H1 (cell line): ENCODE data around the gene FNDC5. TPM values are rescaled to one million over a fixed set of nuclear protein-coding genes. Genes with fewer than 3 reads are reported as not detected.

Source experiments
- CTCF ChIA-PET: fragments of 300-600 bp; sonication (Branson Sonifier 250); formaldehyde crosslinking; loops from one replicate; lab custom pipeline; 2021; ENCODE audit not compliant: partially characterized antibody; lab: Charles Lee
- POLR2A ChIA-PET: fragments of 300-600 bp; sonication (Branson Sonifier 250); formaldehyde crosslinking; loops from one replicate; lab custom pipeline; 2021; ENCODE audit warnings: inconsistent platforms; ENCODE audit not compliant: partially characterized antibody; lab: Charles Lee
- DNase-seq, 2 experiments: peaks; one replicate each; pipeline versions ENCODE4 v3.0.0 to v3.0.0-alpha.2; 2010 to 2022; ENCODE audit warnings: low spot score in 2 of 2, low read depth in 1 of 2, mixed read lengths in 1 of 2
- FAIRE-seq: peaks from 2 replicates; lab custom pipeline; 2011; peaks lifted over from hg19 to GRCh38; lab: Jason Lieb, UNC
- H2AFZ ChIP-seq: 2 replicates; pipeline ENCODE4 v1.8.1; 2012; ENCODE audit warnings: low read length, inconsistent platforms
- H2AK5ac ChIP-seq: 2 replicates; pipeline ENCODE4 v1.6.1; 2013; ENCODE audit warnings: low read depth, low read length
- H2BK120ac ChIP-seq: replicated peaks from 2 replicates; pipeline ENCODE3; 2013; ENCODE audit warnings: low read depth, low read length, inconsistent platforms
- H2BK12ac ChIP-seq: 2 replicates; pipeline ENCODE4 v1.6.1; 2013; ENCODE audit warnings: low read depth, low read length
- H2BK15ac ChIP-seq: 2 replicates; pipeline ENCODE4 v1.6.1; 2013; ENCODE audit warnings: low read length
- H2BK20ac ChIP-seq: 2 replicates; pipeline ENCODE4 v1.6.1; 2013; ENCODE audit warnings: low read length
- H2BK5ac ChIP-seq: 2 replicates; pipeline ENCODE4 v1.6.1; 2013; ENCODE audit warnings: low read depth, low read length
- H3K14ac ChIP-seq: 2 replicates; pipeline ENCODE4 v1.6.1; 2013; ENCODE audit warnings: inconsistent platforms; ENCODE audit not compliant: insufficient read length
- H3K18ac ChIP-seq: 2 replicates; pipeline ENCODE4 v1.6.1; 2013; ENCODE audit warnings: low read length; ENCODE audit errors: extremely low read depth
- H3K23ac ChIP-seq: 2 replicates; pipeline ENCODE4 v1.6.1; 2013; ENCODE audit warnings: inconsistent platforms; ENCODE audit not compliant: insufficient read length
- H3K23me2 ChIP-seq: 2 replicates; pipeline ENCODE4 v1.6.1; 2013; ENCODE audit warnings: low read depth, low read length
- H3K27ac ChIP-seq: 2 replicates; pipeline ENCODE4 v1.6.1; 2011; ENCODE audit warnings: low read depth, low read length, inconsistent platforms
- H3K27me3 ChIP-seq, 4 experiments: replicated peaks in 1 of 4; 1 replicate in 1 of 4; 2 replicates in 3 of 4; pipeline versions ENCODE4 v1.6.1 to v1.8.1; 2011 to 2013; ENCODE audit warnings: low read length in 3 of 4, mild to moderate bottlenecking in 3 of 4, inconsistent platforms in 2 of 4, mixed read lengths in 2 of 4, moderate library complexity in 1 of 4; ENCODE audit not compliant: control insufficient read depth in 3 of 4, insufficient read depth in 3 of 4; ENCODE audit errors: extremely low read depth in 1 of 4
- H3K36me3 ChIP-seq, 4 experiments: 2 replicates each; pipeline versions ENCODE4 v1.6.1 to v1.8.1; 2011 to 2013; ENCODE audit warnings: mild to moderate bottlenecking in 4 of 4, low read length in 3 of 4, moderate library complexity in 2 of 4, control low read depth in 1 of 4, inconsistent platforms in 1 of 4; ENCODE audit not compliant: insufficient read depth in 4 of 4, control insufficient read depth in 2 of 4
- H3K4ac ChIP-seq: replicated peaks from 2 replicates; pipeline ENCODE3; 2013; ENCODE audit warnings: low read length, low read depth, mixed read lengths, inconsistent platforms; ENCODE audit not compliant: insufficient read length
- H3K4me1 ChIP-seq, 4 experiments: replicated peaks in 1 of 4; 1 replicate in 1 of 4; 2 replicates in 3 of 4; pipeline versions ENCODE4 v1.6.1 to v1.8.1; 2011 to 2013; ENCODE audit warnings: low read length in 3 of 4, inconsistent platforms in 2 of 4, mixed read lengths in 1 of 4; ENCODE audit not compliant: insufficient read depth in 4 of 4, control insufficient read depth in 3 of 4
- H3K4me2 ChIP-seq, 2 experiments: 2 replicates each; pipeline versions ENCODE4 v1.6.1 to v1.8.1; 2011 to 2013; ENCODE audit warnings: low read depth in 2 of 2, low read length in 2 of 2, control low read depth in 1 of 2, inconsistent platforms in 1 of 2, mild to moderate bottlenecking in 1 of 2; ENCODE audit not compliant: insufficient read depth in 1 of 2
- H3K4me3 ChIP-seq, 4 experiments: fragments of 200-600, 300-600 bp in 1 of 4; sonication (generic), shearing (Covaris generic), sonication (Bioruptor Twin) in 1 of 4; 2 replicates each; pipeline versions ENCODE4 v1.5.1 to v1.8.1; 2011 to 2016; ENCODE audit warnings: low read length in 4 of 4, low read depth in 3 of 4, control low read depth in 2 of 4, inconsistent platforms in 2 of 4, mild to moderate bottlenecking in 2 of 4, mixed read lengths in 1 of 4, moderate library complexity in 1 of 4; ENCODE audit not compliant: insufficient read depth in 2 of 4; ENCODE audit errors: extremely low read depth in 1 of 4
- H3K56ac ChIP-seq: replicated peaks from 2 replicates; pipeline ENCODE3; 2013; ENCODE audit warnings: low read depth, mild to moderate bottlenecking, mixed read lengths, low read length, inconsistent platforms; ENCODE audit not compliant: insufficient read length
- H3K79me1 ChIP-seq: 2 replicates; pipeline ENCODE4 v1.6.1; 2013; ENCODE audit warnings: low read depth, low read length, control low read depth
- H3K79me2 ChIP-seq, 2 experiments: 2 replicates each; pipeline versions ENCODE4 v1.6.1 to v1.8.1; 2012 to 2013; ENCODE audit warnings: low read length in 2 of 2, mild to moderate bottlenecking in 2 of 2, inconsistent platforms in 1 of 2; ENCODE audit not compliant: insufficient read depth in 2 of 2, control insufficient read depth in 1 of 2
- H3K9ac ChIP-seq, 4 experiments: replicated peaks in 1 of 4; 1 replicate in 1 of 4; 2 replicates in 3 of 4; pipeline versions ENCODE4 v1.6.1 to v1.8.1; 2011 to 2013; ENCODE audit warnings: low read depth in 3 of 4, low read length in 3 of 4, control low read depth in 2 of 4, mild to moderate bottlenecking in 2 of 4, moderate library complexity in 2 of 4, inconsistent platforms in 1 of 4; ENCODE audit errors: extremely low read depth in 1 of 4
- H3K9me3 ChIP-seq, 2 experiments: 2 replicates each; pipeline versions ENCODE4 v1.6.1 to v1.8.1; 2012 to 2013; ENCODE audit warnings: mild to moderate bottlenecking in 2 of 2, moderate library complexity in 2 of 2, control low read depth in 1 of 2, inconsistent platforms in 1 of 2, low read depth in 1 of 2, low read length in 1 of 2, mixed read lengths in 1 of 2; ENCODE audit not compliant: insufficient read depth in 2 of 2
- H4K20me1 ChIP-seq, 2 experiments: replicated peaks in 1 of 2; 2 replicates each; pipeline versions ENCODE3 to v1.8.1; 2011 to 2013; ENCODE audit warnings: inconsistent platforms in 2 of 2, low read length in 2 of 2, mild to moderate bottlenecking in 1 of 2; ENCODE audit not compliant: insufficient read depth in 2 of 2, control insufficient read depth in 1 of 2
- H4K5ac ChIP-seq: 2 replicates; pipeline ENCODE4 v1.6.1; 2013; ENCODE audit warnings: low read length, low read depth, mixed read lengths, inconsistent platforms; ENCODE audit not compliant: insufficient read length
- H4K8ac ChIP-seq: 2 replicates; pipeline ENCODE4 v1.8.0; 2013; ENCODE audit warnings: mild to moderate bottlenecking, moderate library complexity, low read length, inconsistent platforms; ENCODE audit not compliant: insufficient read depth; ENCODE audit errors: extremely low read depth
- H4K91ac ChIP-seq: replicated peaks from 2 replicates; pipeline ENCODE3; 2013; ENCODE audit warnings: low read length, mixed read lengths, inconsistent platforms; ENCODE audit not compliant: insufficient read length
- BCL11A ChIP-seq, 2 experiments: IDR thresholded peaks; one replicate each; pipeline ENCODE4 v1.6.1; 2011; ENCODE audit warnings: low read depth in 2 of 2, low read length in 2 of 2, mild to moderate bottlenecking in 2 of 2
- HDAC6 ChIP-seq: IDR thresholded peaks from one replicate; pipeline ENCODE4 v1.7.1; 2012; ENCODE audit warnings: low read depth, mild to moderate bottlenecking, inconsistent platforms, low read length, moderate library complexity
- POLR2AphosphoS5 ChIP-seq: IDR thresholded peaks from 2 replicates; pipeline ENCODE4 v1.6.1; 2011; ENCODE audit warnings: low read depth, low read length
- RFX5 ChIP-seq: IDR thresholded peaks from 2 replicates; pipeline ENCODE4 v1.6.1; 2011; ENCODE audit warnings: low read depth, low read length, improper control_type of control experiment, borderline replicate concordance
- RXRA ChIP-seq: IDR thresholded peaks from 2 replicates; pipeline ENCODE4 v1.6.1; 2011; ENCODE audit warnings: low read depth, mild to moderate bottlenecking, low read length, moderate library complexity; ENCODE audit not compliant: insufficient read depth
- SRF ChIP-seq: IDR thresholded peaks from 2 replicates; pipeline ENCODE4 v1.6.1; 2011; ENCODE audit warnings: mild to moderate bottlenecking, low read depth, low read length, moderate library complexity
- WGBS, 2 experiments: shearing (Covaris generic) in 1 of 2; methylation state at CpG; one replicate each; pipeline versions ENCODE4 v1.1.6 to v1.1.7; 2013 to 2015; ENCODE audit warnings: low lambda C conversion rate in 2 of 2, mixed read lengths in 2 of 2, inconsistent platforms in 1 of 2, low coverage in 1 of 2, missing lambda C conversion rate in 1 of 2; ENCODE audit not compliant: insufficient replicate concordance in 2 of 2, insufficient coverage in 1 of 2, insufficient read length in 1 of 2; ENCODE audit errors: extremely low coverage in 1 of 2, missing lambda C conversion rate in 1 of 2; 5-methylcytosine and 5-hydroxymethylcytosine counted together
- polyA plus RNA-seq, 7 experiments: library from polyadenylated mRNA; depleted of rRNA in 3 of 7; stranded (reverse) in 5 of 7; unstranded in 2 of 7; fragments of >200 nt in 5 of 7; fragments of 200-250 nt in 2 of 7; gene quantifications; 1 replicate in 5 of 7; 2 replicates in 1 of 7; 4 replicates in 1 of 7; pipeline versions ENCODE4 v1.2.1 to v1.2.3, GENCODE V29; 2011 to 2013; ENCODE audit warnings: missing spikeins in 2 of 7, mixed read lengths in 2 of 7
- total RNA-seq: library from RNA; stranded (reverse); fragmentation: NEBNext Ultra II Directional; extraction: Animal tissue kit (Norgen Biotek cat#: 25700); gene quantifications from 2 replicates; pipeline ENCODE4 v1.2.1, GENCODE V29; 2021

FNDC5 gene
- total and polyA plus RNA-seq, 2 of the 8 experiments (the other 6 are each of a cell fraction or from before 2014, with no cell fraction given): 1.8 to 2.0 TPM

- peaks cover 0 to 6% of the 10 kb centered on the region in 2 experiments; a peak in 1 of 4 replicates for H3K9me3 ChIP-seq
- no peak overlapping the region for H2AK5ac ChIP-seq
- peaks cover 0 to 18% of the 10 kb centered on the region in 2 experiments for H4K20me1 ChIP-seq
- DNase-seq: no peak
- no peaks in the 10 kb centered on the region for H3K79me2 ChIP-seq
- peaks cover 0 to 9% (median 4%) of the 10 kb centered on the region in 4 experiments; a peak in 5 of 7 replicates for H3K4me1 ChIP-seq
- no peak overlapping the region for H2BK20ac ChIP-seq
- no peak overlapping the region for H3K4ac ChIP-seq
- no peak overlapping the region for H4K91ac ChIP-seq
- peaks cover 5 to 56% (median 32%) of the 10 kb centered on the region in 4 experiments for H3K27me3 ChIP-seq
- H4K5ac ChIP-seq: no peak overlapping the region
- no peak overlapping the region for H3K14ac ChIP-seq
- no peak overlapping the region for H3K23ac ChIP-seq
- no peak overlapping the region for H2BK120ac ChIP-seq
- no peaks in the 10 kb centered on the region for H3K79me1 ChIP-seq
- H3K9ac ChIP-seq: no peak overlapping the region; a peak in 1 of 7 replicates
- no peak overlapping the region for H3K4me2 ChIP-seq
- TF ChIP-seq RFX5 (no peak), BCL11A (IDR thresholded peaks at IDR 0.05; ENCODE audit: low read depth in 2 of 2, low read length in 2 of 2) (no peak), POLR2AphosphoS5 (no peak), RXRA (no peak), HDAC6 (no peak), SRF (no peak)
- TF ChIP-seq, all 59 proteins: peak for 0
- H3K4me3 ChIP-seq: no peak overlapping the region
- H2BK15ac ChIP-seq: no peak overlapping the region
- FAIRE-seq: no peak
- H3K27ac ChIP-seq: no peak overlapping the region
- H3K18ac ChIP-seq: no peak overlapping the region
- POLR2A ChIA-PET: no interaction called here
- 74% methylated on average over 3 of the region's 3 CpGs; no CpG with 5 or more reads in 1 of the 2 experiments for WGBS, 2 experiments
- no peaks in the 10 kb centered on the region for H3K36me3 ChIP-seq
- CTCF ChIA-PET: interaction anchor here (1.5 to 19.0 kb wide), 3 partner anchors 4 to 27 kb away, joined by 4 to 382 read pairs (median 382); partner anchors contain the start of genes FNDC5 and HPCA
- H3K23me2 ChIP-seq: peaks cover 5% of the 10 kb centered on the region; the same call in 1 of the 2 replicates
- H2BK5ac ChIP-seq: no peak overlapping the region
- no peak overlapping the region for H3K56ac ChIP-seq
- no peak overlapping the region for H2AFZ ChIP-seq
- H2BK12ac ChIP-seq: no peak overlapping the region
- H4K8ac ChIP-seq: no peak overlapping the region
Measured at GRCh38 chr1:32888134-32888533, 17.4 kb upstream of the FNDC5 start.
